G401 (cell line): ENCODE data around the gene CACNB3. TPM values are rescaled to one million over a fixed set of nuclear protein-coding genes. Genes with fewer than 3 reads are reported as not detected.
"Not testable (repeated sequence)": the region's sequence is repeated elsewhere in the genome, so short reads cannot be mapped to it uniquely, and the experiment has no call there.

Experiments used
- DNase-seq: peaks from one replicate; pipeline ENCODE4 v3.0.0-alpha.2; 2015; ENCODE audit warnings: low spot score
- in situ Hi-C: cut with HindIII; loops from 2 replicates; pipeline ENCODE4 v1.10.0; 2016; ENCODE audit warnings: low sequenced_read_pairs, mixed read lengths
- total RNA-seq: library from RNA; depleted of rRNA; stranded (reverse); fragments of >200 nt; shearing (Covaris generic); gene quantifications from 2 replicates; pipeline ENCODE4 v1.2.3, GENCODE V29; 2014; rRNA removed

CACNB3 gene
- total RNA-seq, 1 experiment from 2014 or later: 2.9 TPM

GRCh38 chr12:48873534-48873933 lies 55.2 kb downstream of the CACNB3 start:
- in situ Hi-C loops, DNase-seq: not testable (repeated sequence)

- DNase-seq: no peak
- in situ Hi-C loops: no loop called here
Observed at GRCh38 chr12:48875944-48876515, 57.7 kb downstream of the CACNB3 start.

Other genes starting within 250 kb of the CACNB3 start
- not detected in 2 replicates for gene LALBA, start 248.4 kb upstream of the CACNB3 start, total RNA-seq
- gene KANSL2, start 136.3 kb upstream of the CACNB3 start, total RNA-seq: 86.2 and 122 TPM in 2 replicates
- gene CCNT1, start 101.8 kb upstream of the CACNB3 start, total RNA-seq: 17.5 and 29.7 TPM in 2 replicates
- gene ADCY6, start 29.4 kb upstream of the CACNB3 start, total RNA-seq: 23.1 and 29.8 TPM in 2 replicates
- gene DDX23, start 33.7 kb downstream of the CACNB3 start, total RNA-seq: 73.4 and 87.1 TPM in 2 replicates
- 0.88 and 1.9 TPM in 2 replicates for gene RND1, start 47.4 kb downstream of the CACNB3 start, total RNA-seq
- 2.0 and 2.8 TPM in 2 replicates for gene FKBP11, start 107.0 kb downstream of the CACNB3 start, total RNA-seq
- gene ARF3, start 139.0 kb downstream of the CACNB3 start, total RNA-seq: 118 and 141 TPM in 2 replicates
- 3.9 and 10.1 TPM in 2 replicates for gene WNT10B, start 153.2 kb downstream of the CACNB3 start, total RNA-seq
- not detected in 2 replicates for gene WNT1, start 159.8 kb downstream of the CACNB3 start, total RNA-seq
- 2.3 and 5.2 TPM in 2 replicates for gene DDN, start 180.9 kb downstream of the CACNB3 start, total RNA-seq
- gene PRKAG1, start 200.3 kb downstream of the CACNB3 start, total RNA-seq: 63.5 and 71.2 TPM in 2 replicates
- gene KMT2D, start 242.3 kb downstream of the CACNB3 start, total RNA-seq: 13.8 and 18.6 TPM in 2 replicates